ENCODE measurements around the gene SDHB. TPM values are rescaled to one million over a fixed set of nuclear protein-coding genes. Genes with fewer than 3 reads are reported as not detected.

SDHB gene
- total and polyA plus RNA-seq, 2 donors from 2014 or later: 92.0 to 313 TPM

DNA sequence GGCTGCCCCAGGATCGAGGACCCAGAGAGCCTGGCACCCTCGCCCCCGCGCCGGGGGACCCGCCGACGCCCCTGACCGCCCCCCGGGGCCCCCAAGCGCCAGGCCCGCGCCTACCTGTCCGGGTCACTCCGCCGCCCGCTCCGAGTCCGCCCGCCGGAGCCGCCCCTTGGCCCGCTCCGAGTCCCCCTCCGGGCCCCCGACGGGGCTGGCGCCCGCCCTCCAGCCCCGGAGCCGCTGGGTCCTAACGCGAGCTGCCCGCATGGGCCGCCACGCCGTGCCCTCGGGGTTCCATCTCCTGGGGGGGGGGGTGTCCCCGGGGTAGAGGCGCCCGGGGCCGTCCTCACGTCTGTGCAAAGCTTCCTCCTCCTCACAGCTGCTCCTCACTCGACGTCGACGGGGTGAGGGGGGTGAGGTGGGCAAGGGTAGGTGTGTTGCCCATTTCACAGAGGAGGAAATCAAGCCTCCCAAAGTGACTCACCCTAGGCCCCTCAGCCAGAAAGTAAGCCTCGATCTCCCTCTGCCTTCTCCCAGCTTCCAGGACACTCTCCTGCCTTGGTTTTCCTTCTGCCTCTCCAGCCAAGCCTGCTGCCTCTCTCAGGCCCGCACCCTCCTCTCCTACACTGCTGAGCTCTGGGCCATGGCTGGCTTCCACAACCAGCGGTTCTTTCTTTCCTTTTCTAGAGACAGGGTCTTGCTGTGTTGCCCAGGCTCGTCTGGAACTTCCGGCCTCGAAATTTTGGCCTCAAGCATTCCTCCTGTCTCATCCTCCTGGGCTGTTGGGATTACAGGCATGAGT is 73.2 kb downstream of the SDHB start, which contains the start of gene MFAP2:
MFAP2 (minus strand) TSS at position 148 of the 796 bp plus-strand sequence. CDS start 2,347 bp downstream, outside the sequence.
- TF ChIP-seq, protein P1, sequence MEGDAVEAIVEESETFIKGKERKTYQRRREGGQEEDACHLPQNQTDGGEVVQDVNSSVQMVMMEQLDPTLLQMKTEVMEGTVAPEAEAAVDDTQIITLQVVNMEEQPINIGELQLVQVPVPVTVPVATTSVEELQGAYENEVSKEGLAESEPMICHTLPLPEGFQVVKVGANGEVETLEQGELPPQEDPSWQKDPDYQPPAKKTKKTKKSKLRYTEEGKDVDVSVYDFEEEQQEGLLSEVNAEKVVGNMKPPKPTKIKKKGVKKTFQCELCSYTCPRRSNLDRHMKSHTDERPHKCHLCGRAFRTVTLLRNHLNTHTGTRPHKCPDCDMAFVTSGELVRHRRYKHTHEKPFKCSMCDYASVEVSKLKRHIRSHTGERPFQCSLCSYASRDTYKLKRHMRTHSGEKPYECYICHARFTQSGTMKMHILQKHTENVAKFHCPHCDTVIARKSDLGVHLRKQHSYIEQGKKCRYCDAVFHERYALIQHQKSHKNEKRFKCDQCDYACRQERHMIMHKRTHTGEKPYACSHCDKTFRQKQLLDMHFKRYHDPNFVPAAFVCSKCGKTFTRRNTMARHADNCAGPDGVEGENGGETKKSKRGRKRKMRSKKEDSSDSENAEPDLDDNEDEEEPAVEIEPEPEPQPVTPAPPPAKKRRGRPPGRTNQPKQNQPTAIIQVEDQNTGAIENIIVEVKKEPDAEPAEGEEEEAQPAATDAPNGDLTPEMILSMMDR (IDR thresholded peaks at IDR 0.05; ENCODE audit: borderline replicate concordance, extremely low read depth, insufficient read depth): no peak
- H3K9ac ChIP-seq (ENCODE audit: low read length in 3 of 3): peak within 1 kb of the TSS in 1 of 3 donors; percentile 36
- FAIRE-seq (no peak), DNase-seq (peak in 4 of 5 donors; percentile 57 to 83 (median 73))
- H3K4me3 ChIP-seq (ENCODE audit: low read length in 3 of 3): peak within 1 kb of the TSS in 1 of 3 donors; percentile 58
- H3K4me1 ChIP-seq (ENCODE audit: control insufficient read depth in 2 of 3, insufficient read depth in 2 of 3, low read depth in 1 of 3, low read length in 3 of 3): no peaks in the 10 kb centered on the region
- H3K27me3 ChIP-seq (ENCODE audit: control insufficient read depth, insufficient read depth, low read length): no peaks in the 10 kb centered on the region
- peak within 1 kb of the TSS in 1 of 2 donors; percentile 28 for H3K27ac ChIP-seq (ENCODE audit: low read depth in 2 of 2, low read length in 2 of 2)
- H3K36me3 ChIP-seq (ENCODE audit: control insufficient read depth in 2 of 3, insufficient read depth in 3 of 3, low read length in 3 of 3): no peaks in the 10 kb centered on the region
- H3K9me3 ChIP-seq (ENCODE audit: control insufficient read depth in 2 of 3, insufficient read depth in 1 of 3, low read length in 3 of 3): no peaks in the 10 kb centered on the region
- intact Hi-C loops (cut with DNase I): no loop called here

DNA sequence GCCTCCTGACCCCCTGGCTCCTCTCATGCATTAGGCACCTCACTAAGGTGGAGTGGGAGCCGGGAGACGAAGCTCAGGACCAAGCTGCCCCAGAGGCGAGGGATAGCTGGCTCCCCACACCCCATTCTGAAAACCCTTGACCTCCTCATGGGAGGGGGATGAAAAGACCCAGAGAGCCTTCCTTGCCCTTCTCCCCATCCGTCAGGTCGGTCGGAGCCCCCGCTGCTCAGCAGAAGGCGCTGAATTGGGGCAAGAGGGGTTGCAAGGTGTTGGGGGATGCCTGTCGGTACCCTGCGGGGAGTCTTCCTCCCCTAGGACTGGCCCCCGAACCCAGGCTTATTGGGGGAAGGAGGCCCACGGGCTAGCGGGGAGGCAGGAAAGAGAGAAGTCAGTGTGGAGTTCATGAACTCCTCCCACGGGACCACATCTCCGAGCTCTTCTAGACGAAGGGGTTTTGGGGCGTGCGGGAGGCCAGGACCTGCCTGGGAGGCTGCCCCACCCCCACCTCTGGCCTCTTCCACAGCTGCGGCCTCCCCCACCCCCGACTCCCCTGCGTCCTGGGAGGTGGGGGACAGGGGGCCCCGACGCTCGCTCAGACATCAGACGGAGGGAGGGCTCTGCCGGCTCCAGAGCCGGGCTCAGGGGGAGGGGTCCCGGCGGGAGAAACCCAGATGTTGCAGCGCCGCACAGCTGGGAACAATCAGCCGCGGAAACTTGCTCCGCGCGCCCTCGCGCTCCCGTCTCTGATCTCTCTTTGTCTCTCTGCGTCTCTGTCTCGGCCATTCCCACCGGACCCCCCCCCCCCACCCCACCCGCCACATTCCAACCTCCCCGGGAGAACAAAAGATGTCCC is 74.1 kb downstream of the SDHB start:
- FAIRE-seq: no peak
- no peaks in the 10 kb centered on the region for H3K27me3 ChIP-seq (ENCODE audit: control insufficient read depth, insufficient read depth, low read length)
- H3K9me3 ChIP-seq (ENCODE audit: control insufficient read depth in 2 of 3, insufficient read depth in 1 of 3, low read length in 3 of 3): no peaks in the 10 kb centered on the region
- H3K36me3 ChIP-seq (ENCODE audit: control insufficient read depth in 2 of 3, insufficient read depth in 3 of 3, low read length in 3 of 3): no peaks in the 10 kb centered on the region
- peak overlapping the region in 1 of 3 donors; percentile 58 for H3K4me3 ChIP-seq (ENCODE audit: low read length in 3 of 3)
- intact Hi-C loops (cut with DNase I): loop anchor here (10.0 kb wide), 1 partner anchor 65 kb away; no protein-coding TSS in a partner anchor
- peak overlapping the region in 1 of 3 donors; percentile 36 for H3K9ac ChIP-seq (ENCODE audit: low read length in 3 of 3)
- peak overlapping the region in 1 of 2 donors; percentile 28 for H3K27ac ChIP-seq (ENCODE audit: low read depth in 2 of 2, low read length in 2 of 2)
- peak in 4 of 5 donors; percentile 73 to 91 (median 78) for DNase-seq
- TF ChIP-seq, protein P1 (IDR thresholded peaks at IDR 0.05; ENCODE audit: borderline replicate concordance, extremely low read depth, insufficient read depth): no peak
- no peaks in the 10 kb centered on the region for H3K4me1 ChIP-seq (ENCODE audit: control insufficient read depth in 2 of 3, insufficient read depth in 2 of 3, low read depth in 1 of 3, low read length in 3 of 3)

DNA sequence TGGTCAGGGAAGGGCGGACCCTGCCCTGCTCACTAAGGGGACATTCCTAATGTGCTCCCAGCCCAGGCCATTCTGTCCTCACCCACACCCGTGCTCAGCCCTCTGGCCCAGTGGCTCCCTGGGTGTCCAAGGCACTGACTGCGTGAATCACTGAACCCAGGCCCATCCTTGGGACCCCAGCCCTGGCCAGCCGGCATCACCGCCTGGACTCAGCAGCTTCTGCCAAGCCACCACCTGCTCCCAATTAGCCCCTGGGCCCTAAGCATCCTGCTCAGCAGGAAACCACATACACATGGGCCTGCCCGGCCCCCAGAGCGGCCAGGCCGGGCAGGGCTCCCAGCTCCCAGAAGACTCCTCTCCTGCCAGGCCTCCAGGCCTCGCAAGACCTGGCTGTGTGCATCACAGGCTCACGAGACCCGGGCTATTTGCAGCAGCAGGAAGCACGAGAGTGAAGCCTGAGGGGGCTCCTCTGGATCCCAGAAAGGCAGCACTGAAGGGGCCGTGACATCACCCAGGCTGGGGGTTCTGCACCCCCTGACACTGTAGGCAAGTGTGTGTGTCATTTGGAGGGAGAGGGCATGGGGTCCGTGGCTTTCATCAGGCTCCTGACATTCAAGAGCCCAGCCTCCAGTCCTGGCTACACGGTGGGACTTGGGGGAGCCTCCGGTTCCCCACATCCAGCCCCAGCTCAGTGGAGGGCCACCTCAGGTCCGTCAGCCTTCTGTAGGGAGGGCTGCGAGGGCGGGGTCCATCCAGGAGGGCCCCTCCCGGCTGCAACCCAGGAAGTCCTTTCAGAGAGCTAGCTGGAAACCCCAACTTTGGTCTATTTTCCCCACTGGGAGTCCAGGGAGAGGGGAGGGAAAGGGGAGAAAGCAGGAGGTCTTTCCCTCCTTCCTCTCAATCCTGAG is 75.0 kb downstream of the SDHB start:
- Histone ChIP-seq H3K9ac (ENCODE audit: low read length in 3 of 3) (peak overlapping the region in 1 of 3 donors; percentile 21), H3K4me1 (ENCODE audit: control insufficient read depth in 2 of 3, insufficient read depth in 2 of 3, low read depth in 1 of 3, low read length in 3 of 3) (no peaks in the 10 kb centered on the region), H3K27ac (ENCODE audit: low read depth in 2 of 2, low read length in 2 of 2) (peak overlapping the region in 1 of 2 donors; percentile 54), H3K36me3 (ENCODE audit: control insufficient read depth in 2 of 3, insufficient read depth in 3 of 3, low read length in 3 of 3) (no peaks in the 10 kb centered on the region), H3K9me3 (ENCODE audit: control insufficient read depth in 2 of 3, insufficient read depth in 1 of 3, low read length in 3 of 3) (no peaks in the 10 kb centered on the region), H3K27me3 (ENCODE audit: control insufficient read depth, insufficient read depth, low read length) (no peaks in the 10 kb centered on the region), H3K4me3 (ENCODE audit: low read length in 3 of 3) (peak overlapping the region in 1 of 3 donors; percentile 40)
- TF ChIP-seq, protein P1 (IDR thresholded peaks at IDR 0.05; ENCODE audit: borderline replicate concordance, extremely low read depth, insufficient read depth): no peak
- intact Hi-C loops (cut with DNase I): loop anchor here (10.0 kb wide), 1 partner anchor 66 kb away; no protein-coding TSS in a partner anchor
- FAIRE-seq: no peak
- peak in 3 of 5 donors; percentile 60 to 84 (median 70) for DNase-seq

Data from kidney (tissue), 14 donors.